ENCODE measurements around the gene ARPC5.
A peak's percentile ranks its signal among the peaks of the same experiment; 100 is the strongest.

Gene ARPC5

DNA sequence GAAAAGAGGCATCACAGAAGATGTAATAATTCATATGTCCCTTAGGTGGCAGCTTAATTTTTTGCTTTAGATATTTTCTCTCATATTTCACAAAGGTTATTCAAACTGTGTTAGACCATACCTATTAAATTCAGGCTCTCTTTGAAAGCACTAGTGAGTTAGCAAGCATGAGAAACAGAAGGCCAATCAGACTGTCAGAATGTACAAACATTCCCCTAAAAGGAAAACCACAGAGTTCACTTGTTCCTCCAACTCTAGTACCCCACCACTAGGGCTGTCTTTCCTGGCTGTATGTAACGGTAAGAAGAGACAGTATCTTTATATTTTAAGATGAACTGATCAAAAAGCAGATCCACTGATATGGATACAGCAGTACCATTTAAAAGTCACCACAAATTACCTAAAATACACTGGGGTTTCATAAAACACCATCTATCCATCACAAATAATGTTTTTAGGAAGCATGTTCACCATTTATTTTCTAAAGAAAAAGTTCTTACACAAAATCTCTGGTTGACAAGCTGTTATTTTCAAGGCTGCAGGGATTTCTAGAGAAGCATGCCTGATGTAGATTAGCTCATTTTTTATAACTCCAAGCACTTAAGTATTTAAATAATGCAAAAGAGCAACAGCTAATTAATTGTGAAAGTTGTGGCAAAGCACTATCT, 1.8 kb downstream of the ARPC5 start:
- ATAC-seq: peak; percentile 64
- TF ChIP-seq ZFP3 (CRISPR knock-in tag; IDR thresholded peaks at IDR 0.05): no peak
- no peak for TF ChIP-seq ISL1 (CRISPR knock-in tag; IDR thresholded peaks at IDR 0.05)
- no peak for TF ChIP-seq RARB (CRISPR knock-in tag; IDR thresholded peaks at IDR 0.05)
- TF ChIP-seq TCF4 (CRISPR knock-in tag; IDR thresholded peaks at IDR 0.05; ENCODE audit: borderline replicate concordance): no peak
- TF ChIP-seq, protein P1, sequence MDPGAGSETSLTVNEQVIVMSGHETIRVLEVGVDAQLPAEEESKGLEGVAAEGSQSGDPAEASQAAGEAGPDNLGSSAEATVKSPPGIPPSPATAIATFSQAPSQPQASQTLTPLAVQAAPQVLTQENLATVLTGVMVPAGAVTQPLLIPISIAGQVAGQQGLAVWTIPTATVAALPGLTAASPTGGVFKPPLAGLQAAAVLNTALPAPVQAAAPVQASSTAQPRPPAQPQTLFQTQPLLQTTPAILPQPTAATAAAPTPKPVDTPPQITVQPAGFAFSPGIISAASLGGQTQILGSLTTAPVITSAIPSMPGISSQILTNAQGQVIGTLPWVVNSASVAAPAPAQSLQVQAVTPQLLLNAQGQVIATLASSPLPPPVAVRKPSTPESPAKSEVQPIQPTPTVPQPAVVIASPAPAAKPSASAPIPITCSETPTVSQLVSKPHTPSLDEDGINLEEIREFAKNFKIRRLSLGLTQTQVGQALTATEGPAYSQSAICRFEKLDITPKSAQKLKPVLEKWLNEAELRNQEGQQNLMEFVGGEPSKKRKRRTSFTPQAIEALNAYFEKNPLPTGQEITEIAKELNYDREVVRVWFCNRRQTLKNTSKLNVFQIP (CRISPR knock-in tag; IDR thresholded peaks at IDR 0.05; ENCODE audit: borderline replicate concordance, low read depth): no peak; the same call in 1 of the 2 replicates
- no peak for TF ChIP-seq OSR1 (CRISPR knock-in tag; IDR thresholded peaks at IDR 0.05)
- TF ChIP-seq, protein P2, sequence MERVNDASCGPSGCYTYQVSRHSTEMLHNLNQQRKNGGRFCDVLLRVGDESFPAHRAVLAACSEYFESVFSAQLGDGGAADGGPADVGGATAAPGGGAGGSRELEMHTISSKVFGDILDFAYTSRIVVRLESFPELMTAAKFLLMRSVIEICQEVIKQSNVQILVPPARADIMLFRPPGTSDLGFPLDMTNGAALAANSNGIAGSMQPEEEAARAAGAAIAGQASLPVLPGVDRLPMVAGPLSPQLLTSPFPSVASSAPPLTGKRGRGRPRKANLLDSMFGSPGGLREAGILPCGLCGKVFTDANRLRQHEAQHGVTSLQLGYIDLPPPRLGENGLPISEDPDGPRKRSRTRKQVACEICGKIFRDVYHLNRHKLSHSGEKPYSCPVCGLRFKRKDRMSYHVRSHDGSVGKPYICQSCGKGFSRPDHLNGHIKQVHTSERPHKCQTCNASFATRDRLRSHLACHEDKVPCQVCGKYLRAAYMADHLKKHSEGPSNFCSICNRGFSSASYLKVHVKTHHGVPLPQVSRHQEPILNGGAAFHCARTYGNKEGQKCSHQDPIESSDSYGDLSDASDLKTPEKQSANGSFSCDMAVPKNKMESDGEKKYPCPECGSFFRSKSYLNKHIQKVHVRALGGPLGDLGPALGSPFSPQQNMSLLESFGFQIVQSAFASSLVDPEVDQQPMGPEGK (CRISPR knock-in tag; IDR thresholded peaks at IDR 0.05; ENCODE audit: borderline replicate concordance): no peak; the same call in 1 of the 2 replicates
- no peak for TF ChIP-seq TOX (CRISPR knock-in tag; IDR thresholded peaks at IDR 0.05; ENCODE audit: borderline replicate concordance)
- TF ChIP-seq, protein P3, sequence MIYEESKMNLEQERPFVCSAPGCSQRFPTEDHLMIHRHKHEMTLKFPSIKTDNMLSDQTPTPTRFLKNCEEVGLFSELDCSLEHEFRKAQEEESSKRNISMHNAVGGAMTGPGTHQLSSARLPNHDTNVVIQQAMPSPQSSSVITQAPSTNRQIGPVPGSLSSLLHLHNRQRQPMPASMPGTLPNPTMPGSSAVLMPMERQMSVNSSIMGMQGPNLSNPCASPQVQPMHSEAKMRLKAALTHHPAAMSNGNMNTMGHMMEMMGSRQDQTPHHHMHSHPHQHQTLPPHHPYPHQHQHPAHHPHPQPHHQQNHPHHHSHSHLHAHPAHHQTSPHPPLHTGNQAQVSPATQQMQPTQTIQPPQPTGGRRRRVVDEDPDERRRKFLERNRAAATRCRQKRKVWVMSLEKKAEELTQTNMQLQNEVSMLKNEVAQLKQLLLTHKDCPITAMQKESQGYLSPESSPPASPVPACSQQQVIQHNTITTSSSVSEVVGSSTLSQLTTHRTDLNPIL (CRISPR knock-in tag; IDR thresholded peaks at IDR 0.05; ENCODE audit: low read depth): no peak
- TF ChIP-seq CSDC2 (CRISPR knock-in tag; IDR thresholded peaks at IDR 0.05): no peak
- no peak for TF ChIP-seq SNAI2 (CRISPR knock-in tag; IDR thresholded peaks at IDR 0.05)
- TF ChIP-seq, protein P4, sequence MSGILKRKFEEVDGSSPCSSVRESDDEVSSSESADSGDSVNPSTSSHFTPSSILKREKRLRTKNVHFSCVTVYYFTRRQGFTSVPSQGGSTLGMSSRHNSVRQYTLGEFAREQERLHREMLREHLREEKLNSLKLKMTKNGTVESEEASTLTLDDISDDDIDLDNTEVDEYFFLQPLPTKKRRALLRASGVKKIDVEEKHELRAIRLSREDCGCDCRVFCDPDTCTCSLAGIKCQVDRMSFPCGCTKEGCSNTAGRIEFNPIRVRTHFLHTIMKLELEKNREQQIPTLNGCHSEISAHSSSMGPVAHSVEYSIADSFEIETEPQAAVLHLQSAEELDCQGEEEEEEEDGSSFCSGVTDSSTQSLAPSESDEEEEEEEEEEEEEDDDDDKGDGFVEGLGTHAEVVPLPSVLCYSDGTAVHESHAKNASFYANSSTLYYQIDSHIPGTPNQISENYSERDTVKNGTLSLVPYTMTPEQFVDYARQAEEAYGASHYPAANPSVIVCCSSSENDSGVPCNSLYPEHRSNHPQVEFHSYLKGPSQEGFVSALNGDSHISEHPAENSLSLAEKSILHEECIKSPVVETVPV (CRISPR knock-in tag; IDR thresholded peaks at IDR 0.05): no peak
- no peak for TF ChIP-seq ZFP30 (CRISPR knock-in tag; IDR thresholded peaks at IDR 0.05)
- TF ChIP-seq PPARA (CRISPR knock-in tag; IDR thresholded peaks at IDR 0.05; ENCODE audit: borderline replicate concordance): no peak
- TF ChIP-seq ARNTL (CRISPR knock-in tag; IDR thresholded peaks at IDR 0.05; ENCODE audit: borderline replicate concordance, low read depth): no peak

DNA sequence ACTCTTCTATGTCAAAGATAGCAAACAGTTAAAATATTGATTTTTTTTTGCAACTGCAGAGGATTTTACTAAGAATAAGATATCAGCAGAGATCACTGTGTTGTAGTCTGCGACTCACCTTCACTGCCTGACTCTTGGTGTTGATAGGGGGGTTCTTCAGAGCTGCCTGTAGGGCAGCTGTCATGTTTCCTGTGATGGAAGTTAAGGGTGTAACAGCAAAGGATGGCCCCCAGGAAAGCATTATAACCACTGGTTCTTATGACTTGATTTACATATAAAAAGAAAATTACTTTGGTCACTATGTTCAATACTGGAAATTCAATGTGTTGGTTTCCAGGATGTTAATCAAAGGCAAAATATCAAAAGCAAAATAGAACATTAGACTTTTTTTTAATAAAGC, 2.6 kb downstream of the ARPC5 start:
- TF ChIP-seq ZNF565 (CRISPR knock-in tag; conservative IDR thresholded peaks at IDR 0.05; ENCODE audit: low read depth) (no peak), TCF4 (CRISPR knock-in tag; IDR thresholded peaks at IDR 0.05; ENCODE audit: borderline replicate concordance) (no peak), ARNTL (CRISPR knock-in tag; IDR thresholded peaks at IDR 0.05; ENCODE audit: borderline replicate concordance, low read depth) (no peak), ZFP30 (CRISPR knock-in tag; IDR thresholded peaks at IDR 0.05) (no peak), BACH2 (CRISPR knock-in tag; IDR thresholded peaks at IDR 0.05; ENCODE audit: borderline replicate concordance) (no peak), ISL1 (CRISPR knock-in tag; IDR thresholded peaks at IDR 0.05) (no peak), ZC3H10 (CRISPR knock-in tag; IDR thresholded peaks at IDR 0.05) (no peak), ZFP3 (CRISPR knock-in tag; IDR thresholded peaks at IDR 0.05) (no peak), ZNF8 (CRISPR knock-in tag; IDR thresholded peaks at IDR 0.05) (no peak), RARB (CRISPR knock-in tag; IDR thresholded peaks at IDR 0.05) (no peak), ESRRG (CRISPR knock-in tag; IDR thresholded peaks at IDR 0.05) (no peak), PPARA (CRISPR knock-in tag; IDR thresholded peaks at IDR 0.05; ENCODE audit: borderline replicate concordance) (no peak)
- TF ChIP-seq, protein P4 (CRISPR knock-in tag; IDR thresholded peaks at IDR 0.05): no peak
- ATAC-seq: no peak

DNA sequence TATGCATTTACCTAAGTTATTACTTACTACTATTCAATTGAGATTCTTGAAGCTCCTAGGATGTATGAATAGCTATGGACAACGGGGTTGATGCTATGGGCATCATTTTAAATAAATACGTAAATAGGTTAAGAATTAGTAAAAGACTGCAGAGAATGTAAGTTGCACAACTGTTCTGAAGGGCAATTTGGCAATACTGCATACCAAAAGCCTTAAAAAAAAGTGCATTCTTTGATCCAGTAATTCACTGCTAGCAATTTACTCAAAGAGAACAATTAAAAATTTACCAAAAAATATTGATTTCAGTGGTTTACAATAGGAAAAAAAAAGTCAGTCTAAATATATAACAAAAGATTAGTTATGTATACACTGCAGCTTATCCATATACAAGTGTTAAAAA, 3.5 kb downstream of the ARPC5 start:
- no peak for ATAC-seq
- TF ChIP-seq RARB (CRISPR knock-in tag; IDR thresholded peaks at IDR 0.05): no peak
- TF ChIP-seq, protein P4 (CRISPR knock-in tag; IDR thresholded peaks at IDR 0.05): no peak
- no peak for TF ChIP-seq ARNTL (CRISPR knock-in tag; IDR thresholded peaks at IDR 0.05; ENCODE audit: borderline replicate concordance, low read depth)
- no peak for TF ChIP-seq ZNF70 (CRISPR knock-in tag; IDR thresholded peaks at IDR 0.05)
- TF ChIP-seq ZC3H10 (CRISPR knock-in tag; IDR thresholded peaks at IDR 0.05): no peak
- no peak for TF ChIP-seq ZNF8 (CRISPR knock-in tag; IDR thresholded peaks at IDR 0.05)
- no peak for TF ChIP-seq TCF4 (CRISPR knock-in tag; IDR thresholded peaks at IDR 0.05; ENCODE audit: borderline replicate concordance)
- TF ChIP-seq SNAI2 (CRISPR knock-in tag; IDR thresholded peaks at IDR 0.05): no peak
- TF ChIP-seq PPARA (CRISPR knock-in tag; IDR thresholded peaks at IDR 0.05; ENCODE audit: borderline replicate concordance): no peak
- TF ChIP-seq, protein P3 (CRISPR knock-in tag; IDR thresholded peaks at IDR 0.05; ENCODE audit: low read depth): no peak
- TF ChIP-seq ESRRG (CRISPR knock-in tag; IDR thresholded peaks at IDR 0.05): no peak
- no peak for TF ChIP-seq ZNF565 (CRISPR knock-in tag; conservative IDR thresholded peaks at IDR 0.05; ENCODE audit: low read depth)
- no peak for TF ChIP-seq BACH2 (CRISPR knock-in tag; IDR thresholded peaks at IDR 0.05; ENCODE audit: borderline replicate concordance)

Measured in SK-N-SH treated with all-trans-retinoic acid at 6 μM for 48 hours (cell line).